ENCODE data around the gene ID1.

DNA sequence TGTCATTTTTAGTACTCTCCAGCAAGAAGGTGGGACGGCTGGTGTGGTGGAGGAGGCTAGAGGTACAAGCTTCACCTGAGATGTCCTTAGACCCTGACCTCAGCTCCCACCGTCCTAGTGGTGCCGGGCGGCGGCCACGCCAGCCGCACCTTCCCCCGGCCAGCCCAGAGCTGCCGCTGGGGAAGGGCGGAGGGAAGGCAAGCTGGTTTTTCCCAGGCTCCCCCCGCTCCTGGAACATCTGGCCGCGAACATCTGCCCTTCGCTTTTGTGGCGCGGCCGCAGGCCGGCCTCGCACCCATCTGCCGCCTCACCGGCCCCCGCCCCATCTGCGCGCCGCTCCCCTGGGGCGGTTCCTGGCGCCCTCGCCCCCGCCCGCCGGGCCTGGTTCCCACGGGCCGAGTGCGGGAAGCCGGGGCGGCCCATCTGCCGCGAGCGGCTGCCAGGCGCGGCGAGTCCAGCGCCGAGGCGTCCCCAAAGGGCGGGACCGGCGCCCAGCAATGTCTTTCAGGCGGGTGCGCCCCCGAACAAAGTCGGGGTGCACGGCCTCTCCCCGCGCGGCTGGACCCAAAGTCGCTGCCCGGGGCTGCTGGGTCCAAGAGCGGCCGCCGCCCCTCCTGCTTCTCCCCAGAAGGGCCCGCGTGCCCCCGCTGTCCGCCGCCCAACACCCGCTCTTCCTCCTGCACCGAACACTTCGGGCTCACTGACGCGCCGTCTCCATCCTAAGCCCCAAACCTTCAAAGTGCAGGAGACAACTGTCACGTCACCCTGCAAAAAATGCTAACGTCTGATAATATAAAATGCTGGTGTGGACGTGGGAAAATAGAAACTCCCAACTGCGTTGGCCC, 17.3 kb upstream of the ID1 start:
- no peak for TF ChIP-seq POLR2A (IDR thresholded peaks at IDR 0.05)
- TF ChIP-seq, protein P1, sequence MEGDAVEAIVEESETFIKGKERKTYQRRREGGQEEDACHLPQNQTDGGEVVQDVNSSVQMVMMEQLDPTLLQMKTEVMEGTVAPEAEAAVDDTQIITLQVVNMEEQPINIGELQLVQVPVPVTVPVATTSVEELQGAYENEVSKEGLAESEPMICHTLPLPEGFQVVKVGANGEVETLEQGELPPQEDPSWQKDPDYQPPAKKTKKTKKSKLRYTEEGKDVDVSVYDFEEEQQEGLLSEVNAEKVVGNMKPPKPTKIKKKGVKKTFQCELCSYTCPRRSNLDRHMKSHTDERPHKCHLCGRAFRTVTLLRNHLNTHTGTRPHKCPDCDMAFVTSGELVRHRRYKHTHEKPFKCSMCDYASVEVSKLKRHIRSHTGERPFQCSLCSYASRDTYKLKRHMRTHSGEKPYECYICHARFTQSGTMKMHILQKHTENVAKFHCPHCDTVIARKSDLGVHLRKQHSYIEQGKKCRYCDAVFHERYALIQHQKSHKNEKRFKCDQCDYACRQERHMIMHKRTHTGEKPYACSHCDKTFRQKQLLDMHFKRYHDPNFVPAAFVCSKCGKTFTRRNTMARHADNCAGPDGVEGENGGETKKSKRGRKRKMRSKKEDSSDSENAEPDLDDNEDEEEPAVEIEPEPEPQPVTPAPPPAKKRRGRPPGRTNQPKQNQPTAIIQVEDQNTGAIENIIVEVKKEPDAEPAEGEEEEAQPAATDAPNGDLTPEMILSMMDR (IDR thresholded peaks at IDR 0.05): no peak
